ENCODE results near the gene PRKCH. TPM values are rescaled to one million over a fixed set of nuclear protein-coding genes. Genes with fewer than 3 reads are reported as not detected.

Gene PRKCH
- polyA plus RNA-seq, 1 donor from 2014 or later, result 2.0 TPM

DNA sequence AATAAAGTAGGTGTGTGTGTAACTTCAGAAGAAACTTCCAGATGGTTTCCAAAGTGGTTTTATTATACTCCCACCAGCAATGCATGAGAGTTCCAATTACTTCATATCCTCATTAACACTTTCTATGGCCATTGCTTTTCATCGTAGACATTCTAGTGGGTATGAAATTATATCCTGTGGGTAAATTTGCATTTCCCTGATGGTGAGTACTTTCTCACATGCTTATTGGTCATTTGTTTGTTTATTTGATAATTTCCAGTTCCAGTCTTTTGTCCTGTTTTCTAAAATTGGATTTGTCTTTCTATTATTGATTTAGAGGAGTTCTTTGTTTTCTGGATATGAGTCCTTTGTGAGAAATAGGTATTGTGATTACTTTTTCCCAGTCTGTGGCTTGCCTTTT is 70.9 kb downstream of the PRKCH start:
- TF ChIP-seq SMC3 (conservative IDR thresholded peaks at IDR 0.05; ENCODE audit: poor library complexity), result no peak
- no peak for TF ChIP-seq MXI1 (conservative IDR thresholded peaks at IDR 0.05; ENCODE audit: poor library complexity, severe bottlenecking)
- no peak for TF ChIP-seq EP300 (conservative IDR thresholded peaks at IDR 0.05; ENCODE audit: poor library complexity, severe bottlenecking)
- TF ChIP-seq, protein P1, sequence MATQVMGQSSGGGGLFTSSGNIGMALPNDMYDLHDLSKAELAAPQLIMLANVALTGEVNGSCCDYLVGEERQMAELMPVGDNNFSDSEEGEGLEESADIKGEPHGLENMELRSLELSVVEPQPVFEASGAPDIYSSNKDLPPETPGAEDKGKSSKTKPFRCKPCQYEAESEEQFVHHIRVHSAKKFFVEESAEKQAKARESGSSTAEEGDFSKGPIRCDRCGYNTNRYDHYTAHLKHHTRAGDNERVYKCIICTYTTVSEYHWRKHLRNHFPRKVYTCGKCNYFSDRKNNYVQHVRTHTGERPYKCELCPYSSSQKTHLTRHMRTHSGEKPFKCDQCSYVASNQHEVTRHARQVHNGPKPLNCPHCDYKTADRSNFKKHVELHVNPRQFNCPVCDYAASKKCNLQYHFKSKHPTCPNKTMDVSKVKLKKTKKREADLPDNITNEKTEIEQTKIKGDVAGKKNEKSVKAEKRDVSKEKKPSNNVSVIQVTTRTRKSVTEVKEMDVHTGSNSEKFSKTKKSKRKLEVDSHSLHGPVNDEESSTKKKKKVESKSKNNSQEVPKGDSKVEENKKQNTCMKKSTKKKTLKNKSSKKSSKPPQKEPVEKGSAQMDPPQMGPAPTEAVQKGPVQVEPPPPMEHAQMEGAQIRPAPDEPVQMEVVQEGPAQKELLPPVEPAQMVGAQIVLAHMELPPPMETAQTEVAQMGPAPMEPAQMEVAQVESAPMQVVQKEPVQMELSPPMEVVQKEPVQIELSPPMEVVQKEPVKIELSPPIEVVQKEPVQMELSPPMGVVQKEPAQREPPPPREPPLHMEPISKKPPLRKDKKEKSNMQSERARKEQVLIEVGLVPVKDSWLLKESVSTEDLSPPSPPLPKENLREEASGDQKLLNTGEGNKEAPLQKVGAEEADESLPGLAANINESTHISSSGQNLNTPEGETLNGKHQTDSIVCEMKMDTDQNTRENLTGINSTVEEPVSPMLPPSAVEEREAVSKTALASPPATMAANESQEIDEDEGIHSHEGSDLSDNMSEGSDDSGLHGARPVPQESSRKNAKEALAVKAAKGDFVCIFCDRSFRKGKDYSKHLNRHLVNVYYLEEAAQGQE (IDR thresholded peaks at IDR 0.05; ENCODE audit: borderline replicate concordance), result no peak
- TF ChIP-seq TAF1 (IDR thresholded peaks at IDR 0.05; ENCODE audit: low read depth), result no peak
- TF ChIP-seq EZH2 (IDR thresholded peaks at IDR 0.05; ENCODE audit: borderline replicate concordance, insufficient read depth, low read length, poor library complexity, severe bottlenecking), result no peak
- no peak for TF ChIP-seq CTCF (IDR thresholded peaks at IDR 0.05; ENCODE audit: poor library complexity, severe bottlenecking)
- TF ChIP-seq POLR2AphosphoS5 (IDR thresholded peaks at IDR 0.05), result no peak
- no peak overlapping the region for H3K4me2 ChIP-seq (ENCODE audit: low read length)
- H3K27me3 ChIP-seq (ENCODE audit: insufficient read depth, low read depth, low read length), result no peaks in the 10 kb centered on the region
- no peaks in the 10 kb centered on the region for H3K9me2 ChIP-seq (ENCODE audit: insufficient read depth, low read length)
- no peak overlapping the region for H3K4me3 ChIP-seq (ENCODE audit: low read length)
- no peaks in the 10 kb centered on the region for H3K36me3 ChIP-seq (ENCODE audit: insufficient read depth, low read length)
- H3K9ac ChIP-seq (ENCODE audit: low read length), result no peak overlapping the region
- H3K79me2 ChIP-seq (replicated peaks; ENCODE audit: insufficient read depth, low read length), result no peaks in the 10 kb centered on the region
- H3K27ac ChIP-seq (ENCODE audit: low read length), result no peak overlapping the region
- H3K9me3 ChIP-seq (ENCODE audit: low read length), result no peaks in the 10 kb centered on the region
- H3F3A ChIP-seq (ENCODE audit: insufficient read depth, low read length, poor library complexity, severe bottlenecking), result no peaks in the 10 kb centered on the region
- no peaks in the 10 kb centered on the region for H4K20me1 ChIP-seq (ENCODE audit: insufficient read depth)
- no peak overlapping the region for H2AFZ ChIP-seq (ENCODE audit: low read depth, low read length)

- Histone ChIP-seq H3K36me3 (ENCODE audit: insufficient read depth, low read length) (no peaks in the 10 kb centered on the region), H3F3A (ENCODE audit: insufficient read depth, low read length, poor library complexity, severe bottlenecking) (no peaks in the 10 kb centered on the region), H3K9me2 (ENCODE audit: insufficient read depth, low read length) (no peaks in the 10 kb centered on the region), H3K9ac (ENCODE audit: low read length) (no peak overlapping the region), H3K9me3 (ENCODE audit: low read length) (no peaks in the 10 kb centered on the region), H3K27me3 (ENCODE audit: insufficient read depth, low read depth, low read length) (no peaks in the 10 kb centered on the region), H4K20me1 (ENCODE audit: insufficient read depth) (no peaks in the 10 kb centered on the region), H3K27ac (ENCODE audit: low read length) (no peak overlapping the region), H3K4me2 (ENCODE audit: low read length) (no peak overlapping the region), H3K79me2 (replicated peaks; ENCODE audit: insufficient read depth, low read length) (no peaks in the 10 kb centered on the region), H3K4me3 (ENCODE audit: low read length) (no peak overlapping the region), H2AFZ (ENCODE audit: low read depth, low read length) (no peak overlapping the region)
- TF ChIP-seq CTCF (IDR thresholded peaks at IDR 0.05; ENCODE audit: poor library complexity, severe bottlenecking) (no peak), MXI1 (conservative IDR thresholded peaks at IDR 0.05; ENCODE audit: poor library complexity, severe bottlenecking) (no peak), TAF1 (IDR thresholded peaks at IDR 0.05; ENCODE audit: low read depth) (no peak), EZH2 (IDR thresholded peaks at IDR 0.05; ENCODE audit: borderline replicate concordance, insufficient read depth, low read length, poor library complexity, severe bottlenecking) (no peak), RAD21 (conservative IDR thresholded peaks at IDR 0.05) (no peak), EP300 (conservative IDR thresholded peaks at IDR 0.05; ENCODE audit: poor library complexity, severe bottlenecking) (no peak), SMC3 (conservative IDR thresholded peaks at IDR 0.05; ENCODE audit: poor library complexity) (no peak), POLR2AphosphoS5 (IDR thresholded peaks at IDR 0.05) (no peak)
- TF ChIP-seq, protein P1 (IDR thresholded peaks at IDR 0.05; ENCODE audit: borderline replicate concordance), result no peak
Observed at GRCh38 chr14:61394542-61394941, 73.2 kb downstream of the PRKCH start.
